GM10248 (cell line): ENCODE data around the gene TAS1R2.
"Not testable (repeated sequence)": the region's sequence is repeated elsewhere in the genome, so short reads cannot be mapped to it uniquely, and the experiment has no call there.

ENCODE experiments used
- CTCF ChIA-PET: fragments of 300-600 bp; sonication (Branson Sonifier 250); formaldehyde crosslinking; extraction: SDS; loops from one replicate; lab custom pipeline; 2021; ENCODE audit warnings: antibody characterized with exemption; lab: Yijun Ruan, JAX
- POLR2A ChIA-PET: fragments of 350-650 bp; sonication (Branson Sonifier 250); formaldehyde crosslinking; extraction: SDS; loops from one replicate; lab custom pipeline; 2020; ENCODE audit warnings: antibody characterized with exemption; lab: Yijun Ruan, JAX
- DNase-seq: peaks from one replicate; pipeline ENCODE4 v3.0.0; 2012; ENCODE audit errors: extremely low spot score
- TF ChIP-seq, protein P1 (sequence below): IDR thresholded peaks from 2 replicates; pipeline ENCODE4 v1.5.1; 2012; ENCODE audit warnings: mild to moderate bottlenecking, low read depth; ENCODE audit errors: extremely low read depth, missing control alignments, control extremely low read depth

The TAS1R2 gene

DNA sequence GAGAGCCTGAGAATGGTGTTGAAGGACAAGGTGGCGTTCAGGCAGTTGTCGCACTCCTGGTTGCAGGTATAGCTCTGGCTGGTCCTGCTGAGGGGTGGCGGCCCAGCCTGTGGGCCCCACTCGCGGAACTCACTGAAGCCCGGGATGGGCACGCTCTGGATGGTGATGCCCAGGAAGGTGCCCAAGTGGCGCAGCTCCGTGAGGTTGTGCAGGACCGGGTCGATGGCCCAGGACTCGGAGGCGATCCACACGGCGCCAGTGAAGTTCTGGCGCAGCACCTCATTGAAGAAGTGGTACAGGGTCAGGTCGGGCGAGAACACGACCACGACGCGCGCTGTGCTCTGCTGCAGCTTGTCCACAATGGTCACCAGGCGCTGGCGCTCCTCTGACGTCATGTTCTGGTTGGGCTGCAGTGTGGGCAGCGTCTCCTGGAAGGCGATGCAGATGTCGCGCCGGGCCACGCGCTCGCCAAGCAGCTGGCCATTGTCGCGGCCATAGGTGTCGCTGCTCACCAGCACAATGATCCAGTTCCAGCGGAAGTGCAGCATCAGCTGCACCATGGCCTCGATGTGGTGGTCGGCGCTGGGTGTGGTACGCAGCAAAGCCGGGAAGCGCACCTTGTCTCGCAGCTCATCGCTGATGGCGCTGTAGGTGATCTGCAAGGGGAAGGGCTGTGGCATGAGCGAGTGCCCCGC, 5.0 kb downstream of the TAS1R2 start:
- no peak for DNase-seq
- TF ChIP-seq, protein P1, sequence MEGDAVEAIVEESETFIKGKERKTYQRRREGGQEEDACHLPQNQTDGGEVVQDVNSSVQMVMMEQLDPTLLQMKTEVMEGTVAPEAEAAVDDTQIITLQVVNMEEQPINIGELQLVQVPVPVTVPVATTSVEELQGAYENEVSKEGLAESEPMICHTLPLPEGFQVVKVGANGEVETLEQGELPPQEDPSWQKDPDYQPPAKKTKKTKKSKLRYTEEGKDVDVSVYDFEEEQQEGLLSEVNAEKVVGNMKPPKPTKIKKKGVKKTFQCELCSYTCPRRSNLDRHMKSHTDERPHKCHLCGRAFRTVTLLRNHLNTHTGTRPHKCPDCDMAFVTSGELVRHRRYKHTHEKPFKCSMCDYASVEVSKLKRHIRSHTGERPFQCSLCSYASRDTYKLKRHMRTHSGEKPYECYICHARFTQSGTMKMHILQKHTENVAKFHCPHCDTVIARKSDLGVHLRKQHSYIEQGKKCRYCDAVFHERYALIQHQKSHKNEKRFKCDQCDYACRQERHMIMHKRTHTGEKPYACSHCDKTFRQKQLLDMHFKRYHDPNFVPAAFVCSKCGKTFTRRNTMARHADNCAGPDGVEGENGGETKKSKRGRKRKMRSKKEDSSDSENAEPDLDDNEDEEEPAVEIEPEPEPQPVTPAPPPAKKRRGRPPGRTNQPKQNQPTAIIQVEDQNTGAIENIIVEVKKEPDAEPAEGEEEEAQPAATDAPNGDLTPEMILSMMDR: no peak
- CTCF ChIA-PET: no interaction called here
- POLR2A ChIA-PET: no interaction called here

DNA sequence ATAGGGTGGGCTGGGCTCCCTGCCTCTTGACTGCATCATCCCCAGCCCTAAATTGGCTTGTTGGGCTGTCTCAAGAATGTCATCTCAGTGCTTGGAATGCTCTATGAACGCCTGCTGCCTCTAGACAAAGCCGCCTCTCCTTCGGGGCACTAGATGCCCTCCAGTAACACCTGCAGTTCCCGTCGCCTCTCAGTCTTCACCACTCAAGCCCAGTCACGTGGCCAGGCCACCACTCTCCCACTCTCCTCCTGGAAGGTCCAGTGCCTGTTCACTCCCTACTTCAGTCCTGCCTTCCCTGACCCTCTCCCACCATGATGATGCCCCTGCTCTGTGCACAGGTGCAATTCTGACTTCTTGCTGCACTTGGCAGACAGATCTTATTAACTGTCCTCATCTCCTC, 7.0 kb downstream of the TAS1R2 start:
- ChIA-PET CTCF (no interaction called here), POLR2A (no interaction called here)
- no peak for DNase-seq
- TF ChIP-seq, protein P1: no peak

DNA sequence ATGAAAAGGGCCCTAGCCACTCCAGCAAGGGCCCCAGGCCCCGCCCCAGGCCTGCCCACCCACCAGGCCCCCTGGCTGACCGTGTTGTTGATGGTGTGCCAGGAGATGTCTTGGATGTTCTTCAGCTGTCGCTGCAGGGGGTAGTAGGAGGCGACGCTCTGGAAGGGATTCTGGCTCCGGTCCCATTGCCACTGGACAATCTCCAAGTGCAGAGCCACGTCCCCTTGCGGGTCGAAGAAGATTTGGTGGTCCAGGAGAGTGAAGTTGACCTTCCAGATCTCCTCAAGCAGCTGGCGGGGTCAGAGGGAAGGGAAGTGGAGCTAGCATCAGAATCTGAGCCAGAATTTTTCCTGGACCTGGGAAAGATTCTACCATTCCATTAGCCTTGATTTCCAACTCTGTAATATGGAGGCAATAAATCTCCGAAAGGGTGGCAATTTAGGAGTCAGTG, 10.2 kb downstream of the TAS1R2 start:
- no peak for DNase-seq
- CTCF ChIA-PET: no interaction called here

DNA sequence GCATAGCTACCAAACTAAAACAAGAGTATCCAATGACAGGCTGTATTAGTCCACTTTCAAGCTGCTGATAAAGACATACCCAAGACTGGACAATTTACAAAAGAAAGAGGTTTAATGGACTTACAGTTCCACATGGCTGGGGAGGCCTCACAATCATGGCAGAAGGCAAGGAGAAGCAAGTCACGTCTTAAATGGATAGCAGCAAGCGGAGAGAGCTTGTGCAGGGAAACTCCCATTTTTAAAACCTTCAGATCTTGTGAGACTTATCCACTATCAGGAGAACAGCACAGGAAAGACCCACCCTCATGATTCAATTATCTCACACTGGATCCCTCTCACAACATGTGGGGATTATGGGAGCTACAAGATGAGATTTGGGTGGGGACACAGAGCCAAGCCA, 11.7 kb downstream of the TAS1R2 start:
- DNase-seq, POLR2A ChIA-PET: not testable (repeated sequence)
- CTCF ChIA-PET: interaction anchor here (0.9 to 1.4 kb wide), 2 partner anchors 28 kb away, joined by 3 to 5 read pairs; no protein-coding TSS in a partner anchor

More for the DNA sequence above, 10.2 kb downstream of the TAS1R2 start:
- TF ChIP-seq, protein P1: no peak
- POLR2A ChIA-PET: no interaction called here

DNA sequence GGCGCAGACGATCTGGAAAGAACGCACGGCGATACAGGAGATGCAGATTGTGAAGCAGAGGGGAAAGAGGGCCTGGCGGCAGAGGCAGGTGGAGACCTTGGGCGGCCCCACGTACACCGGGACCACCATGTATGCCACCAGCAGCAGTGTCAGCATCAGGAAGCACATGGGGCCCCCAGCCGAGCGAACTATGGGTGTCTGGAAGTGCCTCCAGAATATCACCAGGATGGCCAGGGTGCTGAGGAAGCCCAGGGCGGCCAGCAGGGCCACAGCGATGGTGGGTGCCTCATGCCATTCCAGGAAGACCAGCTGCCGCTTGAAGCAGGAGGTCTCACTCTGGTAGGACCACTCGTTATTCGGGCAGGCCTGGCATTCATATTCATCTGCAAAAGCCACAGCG, 19.3 kb downstream of the TAS1R2 start:
- ChIA-PET CTCF (no interaction called here), POLR2A (no interaction called here)
- DNase-seq: no peak
- TF ChIP-seq, protein P1: no peak

DNA sequence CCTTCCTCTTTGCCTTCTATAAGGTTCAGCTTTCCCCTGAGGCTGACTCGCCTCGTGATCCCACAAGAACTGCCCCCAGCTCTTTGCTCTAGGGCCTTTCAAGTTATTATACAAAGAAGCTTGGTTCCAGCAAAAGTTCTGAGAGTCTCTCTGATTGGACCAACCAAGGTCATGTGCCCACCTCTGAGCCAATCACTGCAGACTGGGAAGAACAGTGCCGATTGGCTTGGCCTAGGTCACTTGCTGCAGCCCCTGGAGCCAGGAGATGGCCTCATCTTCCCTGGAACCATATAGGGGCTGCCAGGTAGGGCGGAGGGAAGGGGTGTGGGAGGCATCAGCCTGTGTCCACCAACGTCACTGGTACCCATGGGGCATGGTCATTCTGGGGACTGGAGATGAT, 22.8 kb downstream of the TAS1R2 start:
- no peak for DNase-seq
- TF ChIP-seq, protein P1: no peak
- ChIA-PET POLR2A (no interaction called here), CTCF (interaction anchor here (0.8 to 1.4 kb wide), 2 partner anchors 14 to 15 kb away, joined by 3 read pairs; no protein-coding TSS in a partner anchor)

DNA sequence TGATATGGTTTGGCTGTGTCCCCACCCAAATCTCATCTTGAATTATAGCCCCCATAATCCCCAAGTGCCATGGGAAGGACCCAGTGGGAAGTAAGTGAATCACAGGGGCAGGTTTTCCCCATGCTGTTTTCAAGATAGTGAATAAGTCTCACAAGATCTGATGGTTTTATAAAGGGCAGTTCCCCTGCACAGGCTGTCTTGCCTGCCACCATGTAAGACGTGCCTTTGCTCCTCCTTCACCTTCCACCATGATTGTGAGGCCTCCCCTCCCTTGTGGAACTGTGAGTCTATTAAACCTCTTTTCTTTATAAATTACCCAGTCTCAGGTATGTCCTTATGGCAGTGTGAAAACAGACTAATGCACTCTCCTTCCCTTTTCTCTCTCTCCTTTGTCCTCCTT, 27.1 kb downstream of the TAS1R2 start:
- CTCF ChIA-PET, POLR2A ChIA-PET: not testable (repeated sequence)

More for the DNA sequence above, 27.1 kb downstream of the TAS1R2 start:
- not testable (repeated sequence) for DNase-seq
